Right atrium auricular region (tissue), 2 donors: ENCODE data around the gene SFXN5. TPM values are rescaled to one million over a fixed set of nuclear protein-coding genes. Genes with fewer than 3 reads are reported as not detected.

Experiments
- DNase-seq: peaks from one replicate; pipeline ENCODE4 v3.0.0-alpha.2; 2019; ENCODE audit warnings: low spot score
- H3K27ac ChIP-seq, 2 donors: fragments of 200-600 bp; sonication (generic); 1 replicate in 1 of 2; 2 replicates in 1 of 2; pipeline ENCODE4 v1.5.1; 2016 to 2019
- H3K27me3 ChIP-seq, 2 donors: fragments of 200-600 bp; sonication (generic); one replicate each; pipeline versions ENCODE4 v1.5.1 to v1.6.0; 2017 to 2019
- H3K36me3 ChIP-seq: fragments of 200-600 bp; sonication (generic); one replicate; pipeline ENCODE4 v1.5.1; 2016
- H3K4me1 ChIP-seq, 2 donors: fragments of 200-600 bp; sonication (generic); one replicate each; pipeline versions ENCODE4 v1.5.1 to v1.6.0; 2017 to 2019
- H3K4me3 ChIP-seq, 2 donors: fragments of 200-600 bp; sonication (generic); 1 replicate in 1 of 2; 2 replicates in 1 of 2; pipeline ENCODE4 v1.5.1; 2017 to 2019; ENCODE audit warnings: mild to moderate bottlenecking in 1 of 2, moderate library complexity in 1 of 2
- H3K9me3 ChIP-seq, 2 donors: fragments of 200-600 bp; sonication (generic); one replicate each; pipeline ENCODE4 v1.5.1; 2019
- CTCF ChIP-seq, 2 donors: fragments of 200-600 bp; sonication (generic); IDR thresholded peaks; one replicate each; pipeline ENCODE4 v1.5.1; 2019; ENCODE audit warnings: antibody characterized with exemption in 2 of 2
- total RNA-seq, 2 donors: library from RNA; depleted of rRNA; stranded (reverse); fragments of >200 nt; gene quantifications; one replicate each; pipeline ENCODE4 v1.1.0, GENCODE V29; 2016

SFXN5 gene
- total RNA-seq, 2 donors from 2014 or later: 4.5 to 5.8 TPM

DNA sequence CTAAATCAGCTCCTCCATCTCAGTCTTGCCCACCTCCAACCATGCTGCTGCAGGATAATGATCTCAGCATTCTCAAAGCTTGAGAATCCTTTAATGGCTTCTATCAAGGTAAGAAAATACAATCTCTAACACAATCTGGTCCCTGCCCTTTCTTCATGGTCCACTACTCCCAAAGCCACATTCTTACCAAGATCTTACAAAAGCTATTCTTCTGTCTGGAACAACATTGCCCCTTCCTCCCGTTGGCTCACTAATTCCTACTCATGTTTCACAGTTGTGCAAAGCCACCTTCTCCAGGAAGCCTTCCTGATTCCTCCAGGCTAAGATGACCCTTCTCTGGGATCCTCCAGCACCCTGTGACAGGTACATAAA is 5.9 kb upstream of the SFXN5 start:
- no peak overlapping the region for H3K27ac ChIP-seq
- no peak for TF ChIP-seq CTCF (IDR thresholded peaks at IDR 0.05)
- H3K36me3 ChIP-seq: peaks cover 18% of the 10 kb centered on the region
- H3K4me1 ChIP-seq: peaks cover 0 to 3% of the 10 kb centered on the region in 2 donors
- no peaks in the 10 kb centered on the region for H3K27me3 ChIP-seq
- no peak for DNase-seq
- no peak overlapping the region for H3K4me3 ChIP-seq
- no peaks in the 10 kb centered on the region for H3K9me3 ChIP-seq

DNA sequence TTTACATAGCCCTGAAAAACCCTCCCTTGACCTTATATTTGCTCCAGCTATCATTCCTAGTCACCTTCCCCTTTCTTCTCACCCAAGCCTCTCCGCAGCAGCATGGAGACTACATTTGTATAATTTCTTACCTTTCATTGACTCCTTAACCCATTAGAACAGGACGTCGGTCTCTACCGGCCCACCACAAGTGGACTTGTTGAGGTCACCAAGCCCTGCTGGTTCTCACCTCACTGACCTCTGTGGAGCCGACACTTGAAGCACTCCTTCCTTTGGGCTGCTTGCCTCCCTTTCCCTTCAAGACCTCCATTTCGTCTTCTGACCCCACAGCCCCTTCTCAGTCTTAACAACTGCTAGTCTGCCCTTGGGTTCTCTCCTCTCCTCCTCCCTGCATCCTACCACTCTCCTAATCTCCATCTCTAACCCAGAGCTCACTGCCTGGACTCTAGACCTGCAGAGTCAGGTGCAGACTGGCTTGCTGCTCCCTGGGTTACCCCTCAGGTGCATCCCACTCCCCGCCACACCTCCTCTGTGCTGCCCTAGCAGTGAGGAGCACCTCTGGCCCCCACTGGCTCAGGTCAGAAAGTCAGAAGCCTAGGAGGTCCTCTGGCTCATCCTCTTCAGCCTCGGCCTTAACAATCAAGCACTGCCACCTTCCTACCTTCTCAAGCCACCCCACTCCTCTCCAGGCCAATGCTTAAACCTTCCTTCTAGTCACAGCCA is 5.3 kb upstream of the SFXN5 start:
- Histone ChIP-seq H3K9me3 (no peaks in the 10 kb centered on the region), H3K4me1 (peaks cover 0 to 8% of the 10 kb centered on the region in 2 donors), H3K4me3 (no peak overlapping the region), H3K27me3 (no peaks in the 10 kb centered on the region), H3K27ac (no peak overlapping the region), H3K36me3 (peaks cover 18% of the 10 kb centered on the region)
- no peak for TF ChIP-seq CTCF (IDR thresholded peaks at IDR 0.05)
- no peak for DNase-seq

DNA sequence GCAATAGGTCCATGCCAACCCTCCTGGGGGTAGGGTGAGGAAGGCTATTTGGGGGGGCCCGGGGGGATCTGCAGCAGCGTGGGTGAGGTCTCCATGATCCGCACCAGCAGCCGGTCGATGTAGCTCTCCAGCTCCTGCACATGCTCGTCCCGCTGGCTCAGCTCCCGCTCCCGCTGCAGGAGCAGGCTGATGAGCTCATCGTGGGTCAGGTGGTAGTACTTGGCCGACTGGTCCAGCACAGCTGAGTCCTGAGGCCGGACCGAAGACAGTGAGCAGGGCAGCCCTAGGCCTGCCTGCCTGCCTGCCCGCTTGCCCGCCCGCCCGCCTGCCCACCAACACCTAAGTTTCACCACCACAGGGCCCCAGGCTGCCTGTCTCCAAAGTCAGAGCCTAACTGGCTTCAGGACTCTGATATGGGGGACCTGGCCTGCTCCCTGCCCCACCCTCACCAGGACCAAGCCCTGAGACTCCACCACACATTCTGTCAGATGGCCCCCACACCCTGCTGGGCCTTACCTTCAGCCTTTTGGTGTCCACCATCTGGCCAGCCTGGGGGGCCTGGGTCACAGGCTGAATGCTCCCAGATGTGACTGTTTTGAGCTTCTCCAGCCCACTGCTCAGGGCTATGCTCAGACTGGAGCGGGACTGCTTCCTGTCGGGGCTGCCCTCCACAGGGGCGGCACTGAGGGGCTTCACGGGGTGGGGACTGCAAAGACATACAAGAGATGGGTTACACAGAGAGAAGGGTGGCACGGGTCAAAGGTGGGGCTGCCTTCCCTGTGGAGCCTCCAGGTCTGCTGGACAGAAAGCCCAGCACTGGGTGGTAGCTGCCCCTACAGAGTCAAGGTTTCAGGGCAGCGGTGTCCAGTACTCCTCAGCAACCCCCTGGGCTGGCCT is 4.2 kb upstream of the SFXN5 start:
- H3K36me3 ChIP-seq: peaks cover 18% of the 10 kb centered on the region
- no peak for DNase-seq
- no peaks in the 10 kb centered on the region for H3K27me3 ChIP-seq
- no peak for TF ChIP-seq CTCF (IDR thresholded peaks at IDR 0.05)
- H3K4me1 ChIP-seq: peaks cover 0 to 9% of the 10 kb centered on the region in 2 donors
- H3K9me3 ChIP-seq: no peaks in the 10 kb centered on the region
- H3K4me3 ChIP-seq: no peak overlapping the region
- H3K27ac ChIP-seq: no peak overlapping the region

DNA sequence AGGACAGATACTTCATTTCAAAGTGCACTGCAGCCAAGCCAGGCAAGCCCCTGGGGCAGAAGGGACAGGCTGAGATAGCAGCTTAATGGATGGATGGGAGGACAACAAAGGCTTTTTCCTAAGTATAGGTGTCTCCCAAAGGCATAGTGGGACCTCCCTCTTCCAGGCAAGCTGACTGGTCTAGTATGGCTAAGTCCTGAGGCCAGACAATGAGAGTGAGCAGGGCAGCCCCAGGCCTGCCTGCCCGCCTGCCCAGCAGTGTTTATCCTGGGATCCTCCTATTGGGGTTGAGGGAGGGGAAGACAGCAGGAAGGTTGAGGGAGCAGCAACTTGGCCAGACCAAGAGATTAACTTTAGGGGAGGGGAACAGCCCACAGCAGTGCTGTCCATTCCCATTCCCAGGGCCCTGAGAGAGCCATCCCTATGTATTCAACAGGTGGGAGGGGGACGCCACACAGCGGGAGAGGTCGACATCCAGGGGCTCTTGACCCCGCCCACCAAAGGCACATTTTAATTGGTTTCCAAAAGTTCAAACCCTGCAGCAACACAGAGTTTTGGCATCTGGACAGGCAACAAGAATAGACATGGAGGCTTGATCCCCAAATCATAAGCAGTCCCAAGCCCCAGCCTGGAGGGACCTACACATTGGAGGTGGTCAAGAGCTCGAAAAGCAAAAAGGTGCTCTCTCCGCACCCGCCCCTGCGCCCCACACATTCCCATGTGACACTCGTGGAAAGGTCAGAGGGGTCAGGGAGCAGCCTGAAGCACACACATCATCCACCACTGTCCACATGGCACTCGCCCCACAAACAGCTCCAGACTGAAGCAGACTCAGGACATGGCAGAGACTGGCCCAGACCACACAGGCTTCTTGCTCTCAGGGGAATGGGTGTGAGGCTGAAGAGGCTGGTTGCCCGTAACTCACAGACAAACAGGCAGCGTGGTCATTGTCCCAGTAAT is 2.9 kb upstream of the SFXN5 start:
- no peak for TF ChIP-seq CTCF (IDR thresholded peaks at IDR 0.05)
- no peak overlapping the region for H3K27ac ChIP-seq
- no peaks in the 10 kb centered on the region for H3K9me3 ChIP-seq
- H3K36me3 ChIP-seq: peaks cover 11% of the 10 kb centered on the region
- H3K4me3 ChIP-seq: no peak overlapping the region
- H3K4me1 ChIP-seq: peaks cover 0 to 18% of the 10 kb centered on the region in 2 donors
- no peaks in the 10 kb centered on the region for H3K27me3 ChIP-seq
- DNase-seq: no peak

GRCh38 chr2:73072416-73072815 is 904 bp upstream of the SFXN5 start:
- Histone ChIP-seq H3K4me1 (peaks cover 0 to 33% of the 10 kb centered on the region in 2 donors), H3K36me3 (peaks cover 11% of the 10 kb centered on the region), H3K9me3 (no peaks in the 10 kb centered on the region), H3K27ac (peak overlapping the region in 1 of 2 donors; percentile 93), H3K27me3 (no peaks in the 10 kb centered on the region), H3K4me3 (peak overlapping the region; percentile 74 to 97)
- no peak for TF ChIP-seq CTCF (IDR thresholded peaks at IDR 0.05)
- DNase-seq: no peak
